ENCODE measurements around the gene SOST.
"Not testable (repeated sequence)": the region's sequence is repeated elsewhere in the genome, so short reads cannot be mapped to it uniquely, and the experiment has no call there.

The SOST gene

GRCh38 chr17:43758497-43759174 lies at the start of gene SOST:
TSS of gene SOST (minus strand) at chr17:43758791. CDS start at chr17:43758741, 50 bp downstream.
- no peak for DNase-seq

DNA sequence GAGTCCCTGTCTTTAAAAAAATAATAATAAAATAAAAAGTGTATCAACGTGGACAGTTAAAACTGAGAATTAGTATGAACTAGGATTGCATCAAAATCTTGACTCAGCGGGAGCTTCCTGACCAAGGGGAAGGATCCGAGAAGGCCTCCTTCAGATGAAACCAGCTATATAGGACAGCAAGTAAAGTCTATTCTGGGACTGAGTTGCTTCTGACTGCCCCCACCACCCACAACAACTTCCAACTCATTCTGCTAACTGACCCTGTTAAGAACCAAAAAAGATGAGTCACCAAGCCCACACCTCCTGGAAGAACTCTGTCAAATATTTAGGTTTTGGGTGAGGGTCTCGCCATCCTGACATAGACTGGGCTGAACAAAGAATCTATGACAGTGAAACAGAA lies 49.5 kb upstream of the SOST start:
- no peak for DNase-seq

DNA sequence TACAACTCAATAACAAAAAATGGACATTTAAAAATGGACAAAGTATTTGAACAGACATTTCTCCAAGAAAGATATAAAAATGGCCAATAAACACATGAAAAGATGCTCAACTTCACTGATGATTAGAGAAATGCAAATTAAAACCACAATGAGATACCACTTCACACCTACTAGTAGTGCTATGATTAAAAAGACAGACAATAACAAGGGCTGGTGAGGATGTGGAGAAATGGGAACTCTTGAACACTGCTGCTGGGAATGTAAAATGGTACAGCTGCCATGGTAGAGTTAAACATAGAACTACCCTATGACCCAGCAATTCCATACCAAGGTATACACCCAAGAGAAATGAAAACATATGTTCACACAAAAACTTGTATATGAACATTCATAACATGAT lies 46.5 kb upstream of the SOST start:
- no peak for DNase-seq

- no peak for DNase-seq
Observed at GRCh38 chr17:43803758-43804157, 45.2 kb upstream of the SOST start.

- no peak for DNase-seq
Observed at GRCh38 chr17:43801844-43802243, 43.3 kb upstream of the SOST start.

GRCh38 chr17:43800736-43801135 lies 42.1 kb upstream of the SOST start:
- DNase-seq, result no peak

DNA sequence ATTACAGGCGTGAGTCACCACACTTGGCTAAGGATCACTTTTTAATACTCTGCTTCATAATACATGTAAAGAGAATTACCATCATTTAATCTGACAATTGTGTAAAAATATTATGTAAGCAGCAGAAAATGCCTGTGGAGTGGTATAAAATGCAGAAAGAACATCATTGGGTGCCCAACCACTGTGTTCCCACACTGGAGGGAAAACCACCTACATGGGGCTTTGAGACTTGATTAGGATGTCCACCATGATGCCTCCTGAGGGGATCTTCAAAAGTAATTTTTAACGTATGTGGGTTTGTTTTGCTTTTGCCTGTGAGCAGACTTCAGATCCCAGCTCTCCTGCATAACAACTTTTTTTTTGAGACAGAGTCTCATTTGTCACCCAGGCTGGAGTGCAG lies 40.5 kb upstream of the SOST start:
- DNase-seq, result no peak

- DNase-seq, result not testable (repeated sequence)
Observed at GRCh38 chr17:43798024-43798423, 39.4 kb upstream of the SOST start.

- DNase-seq, result not testable (repeated sequence)
Observed at GRCh38 chr17:43792668-43793067, 34.1 kb upstream of the SOST start.

GRCh38 chr17:43791589-43791988 lies 33.0 kb upstream of the SOST start:
- no peak for DNase-seq

GRCh38 chr17:43790311-43790940 lies 31.8 kb upstream of the SOST start:
- DNase-seq, result no peak

DNA sequence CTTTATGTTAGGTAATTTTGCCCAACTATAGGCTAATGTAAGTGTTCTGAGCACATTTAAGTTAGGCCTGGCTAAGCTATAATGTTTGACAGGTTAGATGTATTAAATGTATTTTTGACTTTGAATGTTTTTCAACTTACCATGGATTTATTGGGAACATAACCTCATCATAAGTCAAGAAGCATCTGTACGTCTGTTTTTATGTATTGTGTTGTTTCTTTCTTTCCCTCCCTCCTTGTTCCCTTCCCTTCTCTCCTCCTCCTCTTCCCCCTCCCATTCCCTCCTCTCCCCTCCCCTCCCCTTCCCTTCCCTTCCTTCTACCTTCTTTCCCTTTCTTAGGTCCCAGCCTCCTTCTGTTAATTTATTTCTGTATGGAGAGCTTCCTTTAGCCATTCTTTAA lies 30.9 kb upstream of the SOST start:
- no peak for DNase-seq

DNA sequence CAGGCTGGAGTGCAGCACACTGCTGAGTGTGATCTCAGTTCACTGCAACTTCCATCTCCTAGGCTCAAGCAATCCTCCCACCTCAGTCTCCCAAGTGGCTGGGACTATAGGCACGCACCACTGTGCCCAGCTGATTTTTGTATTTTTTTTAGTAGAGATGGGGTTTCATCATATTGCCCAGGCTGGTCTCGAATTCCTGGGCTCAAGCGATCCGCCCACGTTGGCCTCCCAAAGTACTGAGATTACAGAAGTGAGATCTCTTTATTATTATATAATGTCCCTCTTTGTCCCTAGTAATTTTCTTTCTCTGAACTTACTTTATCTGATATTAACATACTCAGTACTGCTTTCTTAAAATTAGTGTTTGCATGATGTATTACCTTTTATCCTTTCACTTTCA lies 29.9 kb upstream of the SOST start:
- DNase-seq, result no peak

DNA sequence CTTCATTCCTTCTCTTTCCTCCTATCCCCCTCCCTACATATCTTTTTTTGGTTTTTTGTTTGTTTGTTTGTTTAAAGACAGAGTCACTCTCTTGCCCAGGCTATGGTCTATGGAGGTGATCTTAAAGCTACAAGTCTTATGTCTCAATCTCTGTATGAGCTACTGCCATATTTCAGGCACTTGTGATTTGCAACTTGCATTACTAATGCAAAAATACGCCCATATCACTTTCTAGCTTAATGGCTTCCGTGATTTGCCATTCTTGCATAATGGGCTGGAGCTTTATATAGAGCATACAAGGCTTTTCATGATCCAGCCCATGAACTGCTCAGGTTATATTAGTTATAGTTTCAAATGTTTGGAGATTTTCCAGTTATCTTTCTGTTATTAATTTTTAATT lies 29.1 kb upstream of the SOST start:
- no peak for DNase-seq

DNA sequence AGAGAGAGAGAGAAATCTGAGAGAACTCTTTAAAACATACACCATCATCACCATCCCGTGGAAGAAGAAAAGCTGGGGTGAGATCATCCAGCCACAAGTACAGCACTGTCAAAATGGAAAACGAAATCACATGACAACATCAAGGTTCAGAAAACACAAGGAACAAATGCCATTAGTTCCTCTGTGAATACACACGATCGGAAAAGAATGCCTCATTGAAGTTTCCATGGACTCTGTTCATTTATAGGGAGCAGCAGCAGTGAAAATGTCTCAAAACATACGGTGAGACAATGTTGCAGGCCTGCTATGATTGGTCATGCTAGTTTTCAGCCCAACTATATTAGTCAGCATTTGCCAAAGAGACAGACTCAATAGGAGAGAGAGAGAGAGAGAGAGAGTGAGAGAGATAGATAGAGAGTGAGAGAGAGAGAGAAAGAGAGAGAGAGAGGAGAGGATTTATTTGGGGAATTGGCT lies 26.1 kb upstream of the SOST start:
- DNase-seq, result no peak

DNA sequence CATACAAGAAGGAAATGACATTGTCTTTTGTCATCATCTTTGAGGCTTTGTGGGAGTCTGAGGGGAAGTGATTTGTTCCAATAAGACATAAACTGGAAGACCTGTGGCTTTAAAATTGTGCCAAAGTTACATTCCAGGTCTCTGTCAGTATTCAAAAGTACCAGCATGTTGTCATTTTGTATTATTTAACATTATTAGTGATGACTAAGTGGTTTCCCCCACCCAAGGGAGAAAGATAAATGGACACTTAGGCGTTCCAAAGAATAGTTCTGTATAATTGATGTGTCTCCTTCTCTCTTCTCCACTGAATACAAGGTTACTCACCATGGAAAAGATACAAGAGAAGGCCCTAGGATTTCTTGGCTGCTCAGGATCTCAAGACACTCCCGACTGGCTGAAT lies 25.5 kb upstream of the SOST start:
- DNase-seq, result no peak

DNA sequence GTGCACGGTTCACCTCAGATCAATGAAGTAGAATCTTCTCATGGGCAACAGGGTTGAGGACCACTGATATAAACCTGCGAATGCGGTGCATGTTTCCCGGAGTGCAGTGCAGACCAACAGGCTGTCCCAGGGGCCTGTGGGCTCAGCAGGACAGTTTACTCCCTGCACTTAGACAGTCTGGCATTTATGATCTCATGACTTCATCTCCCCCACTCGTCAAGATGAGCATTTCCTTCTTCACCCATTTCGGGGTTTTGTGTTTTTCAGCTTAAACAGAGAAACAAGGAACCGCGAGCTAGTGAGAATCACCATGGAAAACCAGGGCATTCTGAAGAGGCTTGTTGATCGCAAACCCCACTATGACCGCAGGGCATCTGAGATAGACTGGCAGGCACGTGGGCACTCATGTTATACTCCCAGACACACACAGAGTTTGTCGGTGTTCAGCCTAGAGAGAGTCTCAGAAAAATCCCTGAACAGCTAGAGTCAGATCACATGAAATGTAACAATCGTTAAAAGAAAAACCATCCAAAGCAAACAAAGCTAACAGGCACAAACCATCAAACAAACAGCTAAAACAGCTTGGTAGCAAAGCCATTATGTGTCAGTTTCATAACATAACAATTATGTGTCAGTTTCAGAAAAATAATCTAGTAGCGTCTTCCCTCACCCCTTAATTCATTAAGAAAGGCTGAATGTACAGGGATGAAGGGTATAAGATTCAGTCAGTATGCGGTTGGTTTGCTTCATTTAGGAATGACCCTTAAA lies 24.5 kb upstream of the SOST start:
- no peak for DNase-seq

GRCh38 chr17:43780135-43780534 lies 21.5 kb upstream of the SOST start, which contains the start of gene CFAP97D1:
TSS of gene CFAP97D1 (plus strand) at chr17:43780435. CDS start at chr17:43780463, 28 bp downstream.
- DNase-seq, result no peak

DNA sequence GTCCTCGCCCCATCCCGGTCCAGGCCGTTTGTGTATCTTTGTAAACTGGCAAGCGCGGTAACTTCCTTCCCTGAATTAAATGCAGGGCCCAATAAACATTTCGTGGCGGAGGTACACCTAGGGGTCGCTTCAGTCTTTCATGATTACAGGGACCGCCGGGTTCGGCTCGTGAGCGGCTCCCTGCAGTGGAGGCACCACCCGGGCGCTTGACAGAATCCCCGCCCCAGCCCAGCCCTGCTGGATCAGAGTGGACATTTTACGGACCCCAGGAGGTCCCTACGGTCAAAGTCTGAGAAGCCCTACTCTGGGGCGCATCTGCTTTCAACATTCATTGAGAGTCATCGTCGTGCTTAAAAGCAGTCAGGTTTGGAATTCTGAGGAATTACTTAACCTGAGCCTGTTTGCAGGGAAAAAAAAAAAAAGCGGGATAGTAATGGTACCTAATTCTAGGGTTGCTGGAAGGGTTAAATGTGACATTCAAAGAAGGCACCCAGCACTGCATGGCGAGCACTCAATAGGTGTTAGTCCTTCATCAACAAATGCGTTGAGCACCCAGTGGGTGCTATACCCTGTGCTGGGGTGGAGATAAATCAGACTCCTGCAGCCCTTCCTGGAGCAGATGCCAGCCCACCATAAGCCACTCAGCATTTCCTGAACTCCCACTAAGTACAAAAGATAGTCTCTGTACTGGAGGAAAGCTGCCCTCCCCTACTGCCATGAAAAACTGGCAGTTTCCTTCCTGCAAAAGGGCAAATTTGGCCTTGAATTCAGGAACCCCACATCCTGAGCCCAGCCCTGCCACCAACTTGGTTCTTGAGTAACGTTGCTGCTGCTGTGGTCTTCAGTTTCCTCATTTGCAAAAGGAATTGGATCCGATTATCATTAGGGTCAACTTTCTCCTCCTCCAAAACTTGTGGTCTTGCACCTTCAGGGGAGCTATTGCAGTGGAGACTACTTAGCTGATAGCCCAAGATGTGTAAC lies 20.8 kb upstream of the SOST start:
- no peak for DNase-seq

DNA sequence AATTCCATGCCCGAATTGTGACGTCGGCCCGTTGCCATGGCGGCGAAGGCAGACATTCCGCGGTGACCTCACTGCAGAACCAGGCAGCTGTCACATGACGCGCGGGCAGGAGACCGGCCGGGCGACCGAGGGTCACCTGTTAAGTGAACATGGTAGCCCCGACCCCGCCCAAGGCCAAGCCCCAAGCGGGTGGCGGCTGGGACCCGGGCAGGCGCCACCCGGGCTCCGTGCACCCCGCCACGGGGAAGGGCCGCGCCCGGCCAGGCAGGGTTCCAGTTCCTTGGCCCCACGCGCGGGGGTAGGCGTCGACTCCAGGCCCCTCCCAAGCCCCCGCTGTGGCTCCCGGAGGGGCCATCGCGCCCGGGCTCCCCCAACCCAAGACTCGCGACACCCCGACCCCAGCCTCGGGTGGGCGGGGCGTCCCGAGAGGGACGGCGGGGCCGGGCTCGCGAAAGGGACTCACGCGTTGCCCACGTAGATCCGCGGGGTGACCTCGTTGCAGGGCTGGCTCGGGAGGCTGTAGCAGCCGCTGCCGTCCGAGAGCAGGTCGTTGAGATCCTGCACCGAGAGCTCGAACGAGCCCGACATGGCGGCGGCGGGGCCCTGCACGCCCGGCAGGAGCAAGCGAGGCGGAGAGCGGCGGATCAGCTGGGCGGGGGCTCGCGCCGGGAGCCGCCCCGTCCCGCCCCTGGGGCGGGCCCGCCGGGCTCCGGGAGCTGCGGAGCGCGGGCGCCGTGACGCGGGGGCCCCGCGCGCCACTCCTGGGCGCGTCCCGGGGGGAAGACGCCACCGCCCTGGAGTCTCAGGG lies 19.9 kb upstream of the SOST start, which contains the start of gene DUSP3:
TSS of gene DUSP3 (minus strand) at position 641 of the 808 bp plus-strand sequence. CDS start at position 588, 53 bp downstream.
- DNase-seq, result peak; percentile 66 to 71

Measured in stimulated activated CD4-positive, alpha-beta T cell treated with anti-CD3 and anti-CD28 coated beads, Interleukin-4, amount 100 ng/mL, for 4 hours (primary cell).